Activated T-helper 9 cell treated with anti-CD3 and anti-CD28 coated beads, Interleukin-2, amount 50 U/mL, for 16 hours (primary cell): Measurements from ENCODE around the gene RAB18.
"Not testable (repeated sequence)": the region's sequence is repeated elsewhere in the genome, so short reads cannot be mapped to it uniquely, and the experiment has no call there.

Experiments
- DNase-seq: peaks from one replicate; pipeline ENCODE4 v3.0.0-alpha.2; 2020; ENCODE audit warnings: low read depth

The RAB18 gene

GRCh38 chr10:27504007-27504807 lies at the start of gene RAB18:
Gene RAB18 (plus strand): TSS chr10:27504304. CDS start chr10:27504370, 66 bp downstream.
- DNase-seq = peak; percentile 98

DNA sequence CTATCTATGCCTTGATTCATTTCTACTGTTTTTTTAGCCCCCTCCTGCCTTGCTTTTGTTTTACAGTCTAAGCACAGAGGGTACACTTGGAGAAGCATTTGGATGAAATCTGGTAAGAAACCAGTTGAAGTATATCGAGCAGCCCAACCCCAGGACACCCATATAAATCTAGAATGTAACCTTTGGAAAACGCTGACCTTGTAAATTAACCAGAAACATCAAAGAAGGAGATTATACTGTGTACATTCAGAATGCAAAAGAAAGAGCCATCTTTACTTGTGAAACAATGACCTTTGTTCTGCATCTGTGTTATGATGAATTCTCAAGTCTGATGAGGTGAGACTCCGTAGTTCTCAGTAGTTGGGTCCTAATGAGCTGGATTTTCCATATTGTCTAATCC lies 49.3 kb upstream of the RAB18 start:
- DNase-seq = no peak

DNA sequence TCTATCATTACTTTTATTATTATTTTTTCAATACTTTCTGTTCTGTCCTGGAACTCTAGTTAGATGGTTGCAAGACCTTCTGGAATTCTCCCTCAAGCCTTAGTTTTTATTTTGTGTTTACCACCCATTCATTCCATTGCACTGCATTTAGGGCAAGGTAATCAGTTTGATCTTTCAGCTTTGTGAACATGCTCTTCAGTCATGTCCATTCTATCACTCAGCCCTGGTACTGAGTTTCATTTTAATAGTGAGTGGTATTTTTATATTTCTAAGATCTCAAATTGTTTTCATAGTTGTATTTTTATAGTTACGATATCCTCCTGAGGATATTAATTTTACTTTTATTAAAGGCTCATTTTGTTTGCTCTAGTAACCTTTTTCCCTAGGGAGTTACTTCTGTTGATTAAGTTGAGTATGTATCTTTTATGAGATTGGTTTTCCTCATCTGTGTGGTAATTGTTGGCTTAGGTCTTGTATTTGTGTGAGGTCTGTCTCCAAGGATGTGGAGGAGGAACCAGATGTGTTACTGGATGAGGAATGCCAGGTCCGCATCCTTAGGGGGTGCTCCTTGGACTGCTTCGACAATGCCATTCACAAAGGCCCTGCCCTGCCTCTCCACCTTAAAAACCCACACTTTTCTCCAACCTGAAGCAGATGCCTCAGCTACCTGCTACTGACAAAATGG lies 46.7 kb upstream of the RAB18 start:
- no peak for DNase-seq

DNA sequence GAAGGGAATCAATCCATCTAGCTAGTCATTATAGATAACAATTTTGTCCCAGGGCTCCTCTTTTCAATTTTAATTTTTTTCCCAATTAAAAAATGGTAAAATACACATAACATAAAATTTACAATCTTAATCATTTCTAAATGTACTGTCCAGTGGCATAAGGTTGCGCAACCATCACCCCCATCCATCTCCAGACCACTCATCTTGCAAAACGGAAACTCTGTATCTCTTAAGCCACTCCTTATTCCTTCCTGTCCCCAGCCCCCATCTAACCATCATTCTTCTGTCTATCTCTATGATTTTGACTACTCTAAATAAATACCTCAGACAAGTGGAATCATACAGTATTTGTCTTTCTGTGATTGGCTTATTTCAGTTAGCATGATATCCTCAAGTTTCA lies 46.1 kb upstream of the RAB18 start:
- no peak for DNase-seq

DNA sequence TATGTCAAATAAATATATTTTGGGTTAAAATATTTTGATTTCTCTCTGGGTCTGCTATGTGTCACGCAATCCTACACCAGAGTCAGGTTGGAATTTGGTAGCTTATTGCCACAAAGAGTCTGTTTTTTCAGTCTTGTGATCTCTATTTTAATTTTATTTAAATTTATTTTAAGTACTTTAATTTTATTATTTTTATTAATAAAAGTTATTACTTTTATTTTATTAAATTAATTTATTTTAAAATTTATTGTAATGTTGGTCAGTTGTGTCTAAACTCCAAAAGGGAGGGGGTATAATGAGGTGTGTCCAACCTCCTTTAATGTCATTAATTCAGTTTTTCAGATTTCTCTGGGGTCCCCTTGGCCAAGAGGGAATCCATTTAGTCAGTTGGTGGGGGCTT lies 42.8 kb upstream of the RAB18 start:
- no peak for DNase-seq

DNA sequence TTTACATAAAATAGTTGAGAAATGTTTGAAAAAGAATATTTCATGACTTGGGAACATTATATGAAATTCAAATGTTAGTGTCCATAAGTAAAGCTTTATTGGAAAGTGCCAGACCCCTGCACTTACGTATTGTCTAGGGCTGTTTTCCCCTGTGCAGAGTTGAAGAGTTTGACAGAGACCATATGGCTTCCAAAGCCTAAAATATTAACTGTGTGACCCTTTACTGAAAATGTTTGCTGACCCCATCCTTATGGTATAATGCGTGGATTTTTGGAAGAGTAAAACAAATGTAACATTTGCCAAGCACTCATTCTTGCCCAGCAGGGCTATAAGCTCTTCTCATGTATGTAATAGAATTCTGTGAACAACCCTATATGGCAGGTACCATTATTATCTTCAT lies 40.1 kb upstream of the RAB18 start:
- DNase-seq = no peak

DNA sequence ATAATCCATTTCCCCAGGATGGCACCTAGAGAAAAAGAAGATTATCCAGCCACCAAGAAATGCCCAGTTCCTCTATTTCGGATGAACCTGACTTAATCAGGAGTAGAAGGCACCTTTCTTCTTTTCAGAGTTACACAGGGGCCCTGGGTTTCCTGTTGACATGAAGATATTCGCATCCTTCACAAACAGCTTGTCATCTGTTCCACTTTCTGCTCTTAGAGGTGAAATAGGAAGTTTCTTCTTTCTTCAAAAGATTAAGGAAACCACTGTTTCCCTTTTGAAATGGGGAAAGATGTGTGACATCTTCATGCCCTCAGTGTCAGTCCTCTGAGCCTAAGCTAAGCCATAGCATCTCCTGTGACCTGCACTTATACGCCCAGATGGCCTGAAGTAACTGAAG lies 39.1 kb upstream of the RAB18 start:
- no peak for DNase-seq

DNA sequence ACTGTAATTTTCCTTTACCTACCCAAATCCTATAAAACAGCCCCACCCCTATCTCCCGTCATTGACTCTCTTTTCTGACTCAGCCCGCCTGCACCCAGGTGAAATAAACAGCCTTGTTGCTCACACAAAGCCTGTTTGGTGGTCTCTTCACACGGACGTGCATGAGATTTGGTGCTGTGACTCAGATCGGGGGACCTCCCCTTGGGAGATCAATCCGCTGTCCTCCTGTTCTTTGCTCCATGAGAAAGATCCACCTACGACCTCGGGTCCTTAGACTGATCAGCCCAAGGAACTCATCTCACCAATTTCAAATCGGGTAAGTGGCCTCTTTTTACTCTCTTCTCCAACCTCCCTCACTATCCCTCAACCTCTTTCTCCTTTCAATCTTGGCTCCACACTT lies 38.5 kb upstream of the RAB18 start:
- not testable (repeated sequence) for DNase-seq

DNA sequence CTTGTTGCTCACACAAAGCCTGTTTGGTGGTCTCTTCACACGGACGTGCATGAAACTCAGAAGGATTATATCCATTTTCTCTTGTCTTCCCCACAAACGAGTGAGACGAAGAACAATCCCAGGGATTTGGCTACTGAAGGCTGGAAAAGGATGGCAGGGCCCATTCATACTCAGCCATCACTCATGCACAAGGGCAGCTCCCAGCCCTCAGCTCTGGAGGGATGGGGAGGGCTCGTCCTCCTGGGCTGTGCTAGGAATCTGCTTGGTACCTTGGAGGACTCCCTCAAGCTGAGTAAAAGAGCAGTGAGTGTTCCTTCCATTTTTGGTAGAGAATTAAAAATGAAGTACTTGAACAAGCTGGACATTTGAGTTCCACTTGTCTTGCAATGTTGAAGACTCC lies 33.2 kb upstream of the RAB18 start:
- DNase-seq = no peak

DNA sequence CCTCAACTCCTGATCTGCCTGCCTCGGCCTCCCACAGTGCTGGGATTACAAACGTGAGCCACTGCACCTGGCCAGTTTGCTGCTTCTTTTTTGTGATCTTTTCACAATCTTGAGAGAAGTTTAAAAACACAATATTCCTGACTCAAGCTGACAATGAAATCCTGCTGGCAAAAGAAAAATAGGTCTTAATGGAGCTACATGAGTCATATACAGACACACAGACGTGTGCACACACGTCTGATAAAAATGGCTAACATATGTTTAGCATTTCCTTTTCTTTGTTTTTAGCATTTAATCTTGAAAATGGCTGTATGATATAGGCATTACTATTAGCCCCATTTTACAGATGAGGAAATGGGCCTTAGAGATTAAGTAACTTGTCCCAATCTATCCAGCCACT lies 29.4 kb upstream of the RAB18 start:
- DNase-seq = no peak

DNA sequence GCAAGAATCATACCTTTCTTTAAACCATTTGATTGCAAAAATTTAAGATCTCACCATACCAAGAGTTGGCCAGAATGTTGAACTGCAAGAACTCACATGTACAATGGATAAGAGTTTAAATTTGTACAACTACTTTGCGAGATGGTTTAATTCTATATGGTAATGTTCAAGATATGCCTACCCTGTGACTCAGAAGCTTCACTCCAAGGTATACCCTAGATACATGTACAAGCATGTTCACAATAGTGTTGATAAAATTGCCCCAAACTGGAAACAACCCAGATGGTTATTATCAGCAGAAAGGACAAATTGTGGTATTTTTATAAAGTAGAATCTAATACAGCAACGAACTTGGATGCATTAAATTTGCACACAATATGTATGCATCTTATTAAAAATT lies 25.1 kb upstream of the RAB18 start:
- no peak for DNase-seq

- DNase-seq = no peak
Observed at GRCh38 chr10:27481486-27481885, 22.6 kb upstream of the RAB18 start.

DNA sequence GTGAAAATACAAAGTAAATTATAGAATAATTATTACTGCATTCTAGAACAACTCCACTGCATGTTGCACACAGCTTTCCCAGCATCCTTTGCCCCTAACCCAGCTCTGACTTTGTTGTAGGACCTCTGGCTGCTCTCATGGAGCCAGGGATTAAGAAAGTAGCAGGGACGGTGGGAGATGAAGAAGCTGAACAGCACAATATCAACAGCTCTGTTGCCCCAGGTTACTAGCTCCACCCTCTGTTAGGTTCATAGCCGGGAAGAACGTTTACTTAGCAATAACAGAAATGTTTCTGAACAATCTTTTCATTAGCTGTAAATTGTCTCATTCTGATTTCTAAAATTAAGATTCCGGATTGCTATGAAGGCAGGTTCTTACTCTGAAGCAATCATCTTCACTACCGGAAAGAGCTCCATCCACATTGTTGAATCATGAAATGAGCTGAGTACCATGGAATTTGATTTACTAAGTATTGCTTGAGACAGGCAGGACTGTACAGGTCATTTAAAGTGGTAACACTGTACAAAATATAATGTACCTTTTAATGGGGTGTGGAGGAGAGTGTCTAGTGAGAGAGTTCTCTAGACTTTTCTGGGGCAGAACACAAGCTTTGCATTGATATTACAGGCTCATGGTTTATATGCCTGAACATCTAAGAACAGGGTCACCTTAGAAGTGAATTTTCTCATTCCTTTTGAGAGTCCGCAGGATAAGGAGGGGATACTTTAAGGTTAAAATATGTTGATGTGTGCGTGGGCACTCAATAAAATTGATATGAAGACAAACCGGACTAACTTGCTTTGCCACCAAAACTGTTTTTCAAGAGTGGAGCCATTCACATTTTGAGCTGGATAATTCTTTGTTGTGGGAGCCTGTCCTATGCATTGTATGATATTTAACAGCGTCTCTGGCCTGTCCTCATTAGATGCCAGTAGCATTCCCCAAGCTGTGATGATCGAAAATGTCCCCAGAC lies 20.8 kb upstream of the RAB18 start:
- DNase-seq = no peak

DNA sequence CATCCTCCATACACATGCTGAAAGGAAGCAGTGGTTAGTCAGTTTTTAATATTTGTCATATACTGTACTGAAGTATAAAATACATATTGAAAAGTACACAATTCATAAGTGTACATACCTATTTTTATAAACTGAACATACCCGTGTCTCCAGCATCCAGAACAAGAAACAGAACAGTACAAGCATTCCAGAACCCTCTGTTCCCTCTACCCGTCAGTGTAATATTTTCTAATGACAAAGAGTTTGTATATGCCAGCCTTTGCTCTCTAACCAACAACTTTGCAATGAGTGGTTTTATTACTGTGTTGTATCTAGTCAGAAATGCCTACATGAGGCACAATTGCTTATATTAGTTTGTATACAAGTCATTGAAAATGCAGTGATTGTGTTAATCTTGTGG lies 18.7 kb upstream of the RAB18 start:
- no peak for DNase-seq

- no peak for DNase-seq
Observed at GRCh38 chr10:27485986-27486385, 18.1 kb upstream of the RAB18 start.

- no peak for DNase-seq
Observed at GRCh38 chr10:27490807-27491206, 13.3 kb upstream of the RAB18 start.

- DNase-seq = no peak
Observed at GRCh38 chr10:27494116-27494805, 9.8 kb upstream of the RAB18 start.

- no peak for DNase-seq
Observed at GRCh38 chr10:27496137-27496536, 8.0 kb upstream of the RAB18 start.

- no peak for DNase-seq
Observed at GRCh38 chr10:27500096-27500495, 4.0 kb upstream of the RAB18 start.

DNA sequence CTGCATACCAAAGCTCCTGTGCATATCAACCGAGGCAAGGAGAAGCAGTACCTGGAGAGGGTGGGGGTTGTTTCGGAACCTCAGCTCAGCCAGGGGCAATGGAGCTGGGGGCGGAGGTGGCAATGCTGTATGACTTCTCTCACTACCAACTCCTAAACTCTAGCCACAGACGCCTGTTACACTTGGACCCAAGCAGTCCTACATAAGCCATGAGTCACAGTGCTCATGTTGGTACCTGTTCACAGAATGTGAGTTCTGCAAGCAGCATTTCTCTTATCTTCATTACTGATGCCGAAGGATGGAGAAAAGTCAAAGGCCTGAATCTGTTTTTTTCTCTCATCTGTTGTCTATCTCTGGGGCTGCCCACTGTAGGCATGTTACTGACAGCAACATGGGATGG lies 3.2 kb upstream of the RAB18 start:
- DNase-seq = no peak

DNA sequence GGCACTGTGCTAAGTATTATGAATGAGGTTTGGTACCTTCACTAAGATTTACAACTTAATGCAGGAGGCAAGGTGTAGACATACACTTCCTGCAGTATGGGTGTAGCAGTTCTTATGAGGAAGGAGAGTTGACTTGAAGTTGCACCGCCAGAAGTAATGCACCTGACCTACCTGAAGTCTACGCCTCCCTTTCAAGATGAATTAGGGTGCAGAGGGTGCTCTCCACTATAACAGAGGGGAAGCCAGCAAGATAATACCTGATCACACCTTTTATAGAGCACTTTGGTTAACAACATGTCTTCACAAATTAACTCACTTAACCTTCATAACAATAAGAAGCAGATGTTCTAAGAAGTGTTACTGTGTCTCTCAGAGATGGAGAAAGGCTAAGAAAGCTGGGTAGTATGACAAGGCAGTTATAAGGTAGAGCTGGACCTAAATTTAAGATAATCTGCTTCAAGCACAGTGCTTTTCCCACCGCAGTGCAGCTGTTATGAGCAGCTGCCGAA lies 552 bp upstream of the RAB18 start:
- DNase-seq = no peak
